Measurements from ENCODE around the gene PINK1. TPM values are rescaled to one million over a fixed set of nuclear protein-coding genes. Genes with fewer than 3 reads are reported as not detected.
"Not testable (repeated sequence)": the region's sequence is repeated elsewhere in the genome, so short reads cannot be mapped to it uniquely, and the experiment has no call there.

The PINK1 gene
- total RNA-seq (2014; rRNA removed; shearing (Covaris generic)) = 44.8 and 57.9 TPM in 2 replicates

DNA sequence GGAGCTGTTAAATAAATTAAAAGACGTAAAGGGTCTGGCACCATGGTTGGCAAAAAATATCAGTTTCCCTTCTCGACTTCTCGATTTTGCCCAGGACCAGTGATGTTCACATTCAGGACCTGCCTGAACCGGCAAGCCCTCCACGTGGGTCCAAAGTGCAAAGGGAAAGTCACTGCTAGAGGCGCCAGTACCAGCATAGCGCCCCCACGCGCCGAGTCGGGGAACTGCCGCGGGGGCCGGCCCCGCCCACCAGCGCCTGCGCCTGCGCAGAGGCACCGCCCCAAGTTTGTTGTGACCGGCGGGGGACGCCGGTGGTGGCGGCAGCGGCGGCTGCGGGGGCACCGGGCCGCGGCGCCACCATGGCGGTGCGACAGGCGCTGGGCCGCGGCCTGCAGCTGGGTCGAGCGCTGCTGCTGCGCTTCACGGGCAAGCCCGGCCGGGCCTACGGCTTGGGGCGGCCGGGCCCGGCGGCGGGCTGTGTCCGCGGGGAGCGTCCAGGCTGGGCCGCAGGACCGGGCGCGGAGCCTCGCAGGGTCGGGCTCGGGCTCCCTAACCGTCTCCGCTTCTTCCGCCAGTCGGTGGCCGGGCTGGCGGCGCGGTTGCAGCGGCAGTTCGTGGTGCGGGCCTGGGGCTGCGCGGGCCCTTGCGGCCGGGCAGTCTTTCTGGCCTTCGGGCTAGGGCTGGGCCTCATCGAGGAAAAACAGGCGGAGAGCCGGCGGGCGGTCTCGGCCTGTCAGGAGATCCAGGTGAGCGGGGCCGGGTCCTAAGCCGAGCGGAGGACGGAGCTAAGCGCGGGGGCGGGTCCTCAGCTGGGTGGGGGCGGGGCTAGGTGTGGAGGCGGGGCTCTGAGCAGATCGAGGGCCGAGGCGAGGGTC lies at the start of gene PINK1:
Gene PINK1 (plus strand): TSS at position 269 of the 875 bp plus-strand sequence. CDS start 91 bp downstream, at position 360.
- DNase-seq (ENCODE audit: low spot score) = no peak

DNA sequence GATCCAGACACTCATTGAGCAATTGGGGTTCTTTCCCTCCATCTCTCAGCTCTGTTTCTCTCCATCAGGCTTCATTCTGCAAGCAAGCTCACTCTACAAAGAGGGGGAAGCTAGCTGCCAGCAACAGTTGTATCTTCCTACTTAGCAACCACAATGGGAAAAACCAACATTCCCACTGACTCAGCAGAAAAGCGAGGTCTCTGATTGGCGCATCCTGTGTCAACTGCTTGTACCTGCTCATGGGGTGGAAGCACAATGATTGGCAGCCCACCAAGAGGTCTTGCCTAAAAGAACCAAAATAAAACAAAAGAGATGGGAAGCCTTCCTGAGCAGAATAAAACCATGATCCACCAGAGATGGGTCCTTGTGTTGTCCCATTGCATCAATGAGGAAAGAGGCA lies 48.4 kb upstream of the PINK1 start:
- peak; percentile 50 for DNase-seq (ENCODE audit: low spot score)

DNA sequence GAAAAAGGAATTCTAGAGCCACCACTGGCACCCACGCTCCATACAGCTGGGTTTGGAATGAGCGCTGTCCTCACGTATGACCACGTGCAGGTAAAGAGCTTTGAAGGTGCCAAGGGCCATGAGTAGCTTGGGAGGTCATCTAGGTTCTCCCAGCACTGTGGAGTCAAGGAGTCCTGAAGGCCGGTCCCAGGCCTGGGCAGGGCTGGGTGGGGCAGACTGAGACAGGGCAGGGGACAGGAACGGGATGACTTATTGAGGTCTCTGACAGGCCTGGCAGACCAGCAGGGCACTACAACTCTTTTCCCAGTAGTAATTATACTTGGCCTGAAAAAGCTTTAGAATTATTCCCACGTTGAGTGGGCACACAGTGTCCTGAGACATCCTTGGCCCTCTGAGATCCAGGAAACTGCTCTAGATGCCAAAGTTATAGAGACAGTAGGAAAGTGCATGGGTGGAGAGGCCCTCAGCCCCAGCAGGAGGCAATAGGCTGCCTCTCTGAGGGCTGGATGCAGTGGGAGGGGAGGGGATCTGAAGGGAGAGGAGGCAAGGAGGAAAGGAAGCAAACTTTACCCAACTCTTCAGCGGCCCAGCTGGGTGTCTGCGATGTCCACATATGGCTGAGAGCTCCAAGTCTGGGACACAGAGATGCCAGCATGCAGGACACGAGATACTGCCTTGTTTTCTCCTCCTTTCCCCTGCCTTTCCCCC lies 46.2 kb upstream of the PINK1 start:
- DNase-seq (ENCODE audit: low spot score) = no peak

DNA sequence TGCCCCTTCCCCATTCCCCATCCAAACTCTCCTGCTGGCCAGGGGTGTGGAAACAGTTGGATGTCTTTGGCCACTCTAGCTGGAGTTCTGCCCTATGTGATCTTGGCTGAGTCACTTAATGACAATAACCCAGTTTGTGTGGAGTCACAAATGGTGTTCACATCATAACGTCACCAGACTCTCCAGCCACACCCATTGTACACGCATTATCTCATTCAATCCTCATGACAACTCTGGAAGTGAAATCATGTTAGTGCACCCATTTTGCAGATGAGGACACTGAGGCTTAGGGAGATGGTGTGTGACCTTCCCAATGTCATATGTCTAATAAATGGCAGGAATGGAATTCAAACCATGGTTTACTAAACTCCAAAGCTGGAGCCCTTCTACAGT lies 45.6 kb upstream of the PINK1 start:
- DNase-seq (ENCODE audit: low spot score) = peak; percentile 63

DNA sequence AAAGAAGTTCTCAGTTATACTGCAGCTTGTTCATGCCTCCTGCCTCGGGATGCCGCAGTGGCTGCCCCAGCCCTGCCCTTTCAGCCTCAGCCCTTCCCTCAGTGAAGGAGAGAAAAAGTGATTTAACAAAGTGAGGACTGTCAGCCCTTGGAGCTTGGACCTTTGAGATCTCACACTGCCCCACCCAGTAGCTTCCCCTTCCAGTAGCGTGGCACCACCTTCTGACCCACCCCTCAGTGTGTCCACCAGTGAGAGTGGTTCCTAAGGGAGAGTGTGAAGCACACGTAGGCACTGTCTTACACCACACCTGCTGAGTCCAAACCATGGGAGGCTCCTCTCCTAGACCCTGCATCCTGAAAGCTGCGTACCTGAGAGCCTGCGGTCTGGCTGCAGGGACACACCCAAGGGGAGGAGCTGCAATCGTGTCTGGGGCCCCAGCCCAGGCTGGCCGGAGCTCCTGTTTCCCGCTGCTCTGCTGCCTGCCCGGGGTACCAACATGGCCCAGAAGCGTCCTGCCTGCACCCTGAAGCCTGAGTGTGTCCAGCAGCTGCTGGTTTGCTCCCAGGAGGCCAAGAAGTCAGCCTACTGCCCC lies 44.5 kb upstream of the PINK1 start, which contains the start of gene CDA:
Gene CDA (plus strand): TSS at position 464 of the 592 bp plus-strand sequence. CDS start 33 bp downstream, at position 497.
- DNase-seq (ENCODE audit: low spot score) = no peak

DNA sequence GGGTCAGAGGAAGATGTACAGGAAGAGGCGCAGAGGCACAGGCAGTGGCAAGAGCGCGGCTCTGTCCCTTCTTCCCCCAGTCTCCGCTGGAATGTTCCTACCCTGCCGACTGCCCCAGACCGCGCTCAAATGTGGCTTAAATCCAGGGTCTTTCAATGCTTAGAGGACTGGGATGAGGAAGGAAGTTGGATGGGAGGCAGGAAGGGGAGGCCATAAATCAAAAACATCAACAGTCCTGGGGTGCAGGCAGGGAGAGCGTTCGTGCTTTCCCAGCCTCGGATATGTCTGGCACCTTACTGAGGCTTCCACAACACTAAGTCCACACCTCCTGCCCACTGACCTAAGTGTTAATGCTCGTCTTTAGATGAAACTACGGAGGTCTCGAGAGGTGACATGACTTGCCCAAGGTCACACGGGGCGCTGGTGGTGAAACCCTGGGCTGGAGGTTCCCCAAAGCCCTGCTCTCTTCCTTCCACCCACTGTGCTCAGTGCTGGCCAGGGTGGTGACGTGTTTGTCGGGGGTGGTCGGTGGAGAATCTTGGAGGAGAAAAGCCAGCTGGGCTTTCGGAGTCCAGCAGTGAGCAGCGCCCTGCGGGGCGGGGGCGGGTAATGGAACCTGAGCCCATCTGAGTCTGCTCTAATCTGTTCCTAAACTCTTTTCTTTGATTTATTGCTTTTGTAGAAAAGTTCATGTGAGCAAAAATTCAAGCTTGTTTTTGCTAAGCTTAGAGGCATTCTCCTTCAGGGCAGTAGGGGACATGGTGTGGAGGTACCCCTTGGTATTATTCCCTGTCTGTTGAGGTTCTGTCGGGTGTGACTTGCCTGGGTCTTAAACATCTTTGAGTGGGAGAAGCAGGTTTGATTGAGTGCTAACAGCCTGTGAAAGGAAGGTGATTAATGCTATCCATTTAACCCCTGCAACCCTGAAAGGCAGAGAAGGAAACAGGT lies 43.7 kb upstream of the PINK1 start:
- DNase-seq (ENCODE audit: low spot score) = no peak

DNA sequence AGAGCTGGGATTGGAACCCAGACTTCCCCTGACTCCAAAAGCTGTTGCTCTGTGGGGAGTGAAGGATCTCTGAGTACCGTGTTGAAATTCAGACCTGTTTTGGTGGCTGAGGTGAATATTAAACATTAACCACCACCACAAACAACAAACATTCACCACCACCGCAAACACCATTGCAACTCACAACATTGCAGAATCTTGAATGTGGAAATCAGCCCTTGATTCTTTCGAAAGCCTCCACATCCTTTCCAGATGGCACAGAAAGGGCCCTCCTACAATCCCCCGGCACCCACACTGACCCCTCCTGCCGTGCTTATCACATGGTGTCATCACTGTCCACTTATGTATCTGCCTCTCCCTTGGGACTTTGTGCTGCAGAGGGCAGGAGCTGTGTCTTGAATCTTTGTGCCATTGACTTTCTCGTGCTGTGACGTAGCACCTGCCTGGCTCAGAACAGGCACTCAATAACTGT lies 42.9 kb upstream of the PINK1 start:
- no peak for DNase-seq (ENCODE audit: low spot score)

DNA sequence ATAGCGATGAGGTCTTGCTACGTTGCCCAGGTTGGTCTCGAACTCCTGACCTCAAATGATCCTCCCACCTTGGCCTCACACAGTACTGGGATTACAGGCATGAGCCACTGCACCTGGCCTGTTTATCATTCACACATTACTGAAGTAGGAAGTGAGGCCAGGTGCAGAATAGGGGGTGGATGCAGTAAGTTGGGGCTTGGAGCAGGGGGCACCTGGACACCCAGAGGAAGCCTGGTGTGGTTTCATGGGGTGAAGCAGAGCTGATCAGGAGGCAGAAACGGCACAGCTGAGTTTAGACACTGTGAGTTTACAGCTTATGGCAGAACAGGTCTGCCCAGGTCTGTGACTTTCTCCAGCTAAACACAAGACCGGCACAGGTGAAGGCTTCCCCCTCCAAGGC lies 39.5 kb upstream of the PINK1 start:
- DNase-seq (ENCODE audit: low spot score) = no peak

DNA sequence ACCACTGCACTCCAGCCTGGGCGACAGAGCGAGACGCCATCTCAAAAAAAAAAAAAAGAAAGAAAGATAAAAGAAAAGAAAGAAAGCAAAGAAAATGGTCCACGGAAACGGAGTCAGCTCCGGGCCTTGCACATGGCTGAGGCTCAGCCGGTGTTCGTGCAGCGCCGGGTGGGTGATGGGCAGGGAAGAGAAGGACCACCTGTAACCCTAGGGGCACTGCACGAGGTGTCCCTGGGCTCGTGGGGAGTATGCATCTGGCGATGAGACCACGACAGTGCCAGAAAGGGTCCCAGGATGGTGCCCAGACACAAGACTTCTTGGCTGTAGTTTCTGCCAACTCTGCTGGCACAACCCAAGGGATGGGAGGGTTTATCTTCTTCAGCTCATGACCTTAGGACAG lies 38.5 kb upstream of the PINK1 start:
- no peak for DNase-seq (ENCODE audit: low spot score)

DNA sequence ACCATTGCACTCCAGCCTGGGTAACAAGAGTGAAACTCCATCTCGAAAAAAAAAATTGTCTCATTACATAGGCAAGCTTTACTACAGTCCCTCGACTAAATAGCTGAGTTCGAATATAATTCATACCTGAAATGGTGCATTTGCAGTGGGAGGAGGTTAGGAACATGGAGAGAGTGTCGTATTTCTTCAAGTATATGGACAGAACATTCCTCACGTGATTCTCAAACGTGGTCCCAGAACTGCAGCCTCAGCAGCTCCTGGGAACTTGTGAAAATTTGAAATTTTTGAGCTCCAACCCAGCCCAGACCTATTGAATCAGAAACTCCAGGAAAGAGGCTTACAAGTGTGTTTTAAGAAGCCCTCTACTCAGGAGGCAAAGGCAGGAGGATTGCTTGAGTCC lies 37.2 kb upstream of the PINK1 start:
- DNase-seq (ENCODE audit: low spot score) = no peak

DNA sequence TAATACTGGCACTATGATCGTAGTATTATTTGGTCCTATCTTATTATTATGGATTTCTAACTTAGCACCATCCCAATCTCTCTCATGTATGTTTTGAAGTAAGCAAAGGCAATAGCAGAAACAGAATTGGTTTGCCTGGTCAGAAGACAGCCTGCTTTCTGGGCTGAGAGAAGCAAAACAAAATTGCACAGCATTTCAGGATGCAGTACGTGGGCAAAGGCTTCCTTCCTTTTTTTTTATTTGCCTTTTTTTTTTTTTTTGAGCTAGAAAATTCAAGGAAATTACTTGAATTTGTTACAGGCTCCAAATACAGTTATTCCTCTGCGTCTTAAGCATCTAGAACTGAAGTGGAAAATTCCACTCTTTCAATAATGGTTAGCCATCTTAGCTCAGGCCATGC lies 35.6 kb upstream of the PINK1 start:
- no peak for DNase-seq (ENCODE audit: low spot score)

DNA sequence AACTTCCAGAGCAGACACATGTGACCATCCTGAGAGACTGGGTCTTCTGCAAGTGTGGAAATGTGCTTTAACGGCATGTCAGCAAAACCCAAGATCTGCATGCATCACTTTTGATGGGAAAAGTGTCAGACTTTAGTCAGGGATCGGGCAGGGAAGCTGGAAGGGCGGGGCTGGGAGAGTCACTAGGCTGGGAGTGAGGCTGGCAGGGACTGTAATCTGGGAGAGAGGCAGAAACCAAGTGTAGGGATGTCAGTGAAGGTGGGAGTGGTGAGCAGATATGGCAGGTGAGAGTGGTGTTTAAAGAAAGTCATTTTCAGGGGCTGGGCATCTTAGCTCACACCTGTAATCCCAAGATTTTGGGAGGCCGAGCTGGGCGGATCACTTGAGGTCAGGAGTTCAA lies 33.1 kb upstream of the PINK1 start:
- DNase-seq (ENCODE audit: low spot score) = no peak

DNA sequence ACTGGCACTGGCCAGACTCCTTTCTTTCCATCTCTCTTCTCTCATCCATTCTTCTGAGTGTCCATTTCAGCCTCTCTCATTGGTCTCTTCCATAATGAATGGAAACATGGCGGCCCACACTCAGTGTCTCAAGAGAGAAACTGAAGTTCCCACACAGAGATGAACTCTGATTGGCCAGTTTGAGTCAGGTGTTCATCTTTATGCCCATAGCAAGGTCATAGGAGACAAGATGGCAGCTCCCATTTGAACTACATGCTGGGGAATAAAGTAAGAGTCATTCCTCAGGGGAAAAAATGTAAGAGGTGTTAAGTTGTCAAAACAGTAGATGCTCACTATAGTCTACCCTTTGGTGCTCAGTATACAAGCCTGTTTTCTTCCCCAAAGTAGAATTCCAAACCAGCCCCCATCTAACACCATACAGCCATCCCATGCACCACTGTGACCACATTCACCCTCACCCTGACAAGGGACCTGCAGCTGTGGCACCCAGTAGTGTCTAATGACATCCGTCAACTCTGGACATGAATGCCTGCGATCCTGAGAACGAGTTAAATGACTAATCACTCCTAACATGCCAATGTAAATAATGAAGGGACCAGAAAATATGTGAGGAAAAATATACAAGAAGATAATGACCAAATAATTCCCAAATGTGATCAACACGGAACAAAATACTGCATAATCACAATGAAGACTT lies 32.0 kb upstream of the PINK1 start:
- DNase-seq (ENCODE audit: low spot score) = no peak

DNA sequence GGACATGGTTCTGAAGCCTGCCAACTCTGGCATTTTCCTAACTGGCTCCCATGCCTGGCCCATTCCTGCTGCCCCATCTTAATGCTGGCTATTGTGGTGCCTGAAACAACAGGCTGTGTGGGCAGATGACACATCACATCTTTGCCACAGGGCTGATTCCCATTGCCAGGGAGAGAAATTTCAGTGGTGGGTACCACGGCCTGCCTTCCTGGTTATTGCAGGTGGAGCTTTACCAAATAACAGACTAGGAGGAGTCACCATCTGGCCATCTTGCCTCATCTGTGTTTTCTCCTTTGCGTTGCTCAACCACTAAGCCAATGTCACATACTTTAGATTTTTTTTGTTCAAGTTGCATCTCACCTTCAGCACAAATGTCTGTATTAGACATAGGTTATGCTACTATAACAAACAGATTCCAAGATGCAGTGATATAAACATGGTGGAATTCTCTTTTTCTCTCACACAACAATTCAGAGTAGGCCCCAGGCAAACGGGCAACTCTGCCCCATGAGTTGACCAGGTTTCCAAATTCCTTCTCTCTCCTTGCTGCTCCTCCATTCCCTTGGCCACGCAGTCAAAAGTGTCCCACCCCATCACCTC lies 30.3 kb upstream of the PINK1 start:
- no peak for DNase-seq (ENCODE audit: low spot score)

DNA sequence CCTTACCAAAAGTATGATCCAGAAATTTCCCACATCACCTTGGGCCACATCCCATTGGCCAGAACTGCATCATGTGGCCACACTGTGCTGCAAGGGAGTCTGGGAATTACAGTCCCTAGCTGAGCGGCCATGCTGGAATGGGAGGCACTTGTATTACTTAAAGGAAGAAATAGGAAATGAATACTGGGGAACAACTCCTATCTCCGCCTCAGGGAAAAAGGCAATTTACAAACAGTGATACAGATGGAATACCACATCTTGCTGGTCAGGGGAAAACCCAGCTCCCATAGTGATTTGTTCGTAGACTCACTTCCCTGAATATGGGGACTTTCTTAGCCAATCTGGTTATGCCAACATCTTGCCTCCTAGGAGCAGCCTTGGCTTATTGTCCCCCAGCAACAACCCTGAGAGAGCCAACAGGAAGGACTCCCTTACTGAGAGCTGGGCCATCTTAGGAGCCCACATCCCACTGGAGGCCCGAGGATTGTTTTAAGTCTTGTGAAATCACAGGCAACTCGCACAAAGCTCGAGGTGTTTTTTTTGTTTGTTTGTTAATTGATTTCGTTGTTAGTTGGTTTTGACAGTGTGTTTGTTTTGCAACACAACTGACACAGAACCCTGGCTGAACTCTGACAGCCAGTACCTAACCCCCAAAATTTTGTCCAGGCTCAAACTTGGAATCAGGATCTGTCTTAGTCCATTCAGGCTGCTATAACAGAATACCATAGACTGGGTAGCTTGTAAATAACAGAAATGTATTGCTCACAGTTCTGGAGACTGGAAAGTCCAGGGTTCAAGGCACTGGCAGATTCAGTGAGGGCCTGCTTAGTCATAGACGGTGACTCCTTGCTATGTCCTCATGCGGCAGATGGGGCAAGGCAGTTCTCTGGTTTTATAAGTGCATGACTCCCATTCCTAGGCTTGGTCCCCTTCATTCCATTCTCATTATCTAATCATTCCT lies 29.5 kb upstream of the PINK1 start:
- DNase-seq (ENCODE audit: low spot score) = peak; percentile 85

DNA sequence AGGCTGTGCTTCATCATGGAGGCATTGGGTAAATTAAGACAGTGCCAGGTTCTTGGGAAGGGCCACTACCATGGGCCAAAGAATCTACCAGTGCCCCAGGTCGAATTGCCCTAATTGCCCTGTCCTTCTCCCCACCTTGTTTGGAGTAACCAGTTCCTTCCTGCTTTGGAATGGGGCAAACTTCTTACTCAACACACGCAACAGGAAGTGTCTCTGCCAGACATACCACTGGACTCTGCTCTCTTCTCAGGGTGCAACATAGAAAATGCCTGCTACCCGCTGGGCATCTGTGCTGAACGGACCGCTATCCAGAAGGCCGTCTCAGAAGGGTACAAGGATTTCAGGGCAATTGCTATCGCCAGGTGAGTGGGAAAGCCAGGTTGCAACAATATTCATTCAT lies 28.6 kb upstream of the PINK1 start:
- DNase-seq (ENCODE audit: low spot score) = no peak

DNA sequence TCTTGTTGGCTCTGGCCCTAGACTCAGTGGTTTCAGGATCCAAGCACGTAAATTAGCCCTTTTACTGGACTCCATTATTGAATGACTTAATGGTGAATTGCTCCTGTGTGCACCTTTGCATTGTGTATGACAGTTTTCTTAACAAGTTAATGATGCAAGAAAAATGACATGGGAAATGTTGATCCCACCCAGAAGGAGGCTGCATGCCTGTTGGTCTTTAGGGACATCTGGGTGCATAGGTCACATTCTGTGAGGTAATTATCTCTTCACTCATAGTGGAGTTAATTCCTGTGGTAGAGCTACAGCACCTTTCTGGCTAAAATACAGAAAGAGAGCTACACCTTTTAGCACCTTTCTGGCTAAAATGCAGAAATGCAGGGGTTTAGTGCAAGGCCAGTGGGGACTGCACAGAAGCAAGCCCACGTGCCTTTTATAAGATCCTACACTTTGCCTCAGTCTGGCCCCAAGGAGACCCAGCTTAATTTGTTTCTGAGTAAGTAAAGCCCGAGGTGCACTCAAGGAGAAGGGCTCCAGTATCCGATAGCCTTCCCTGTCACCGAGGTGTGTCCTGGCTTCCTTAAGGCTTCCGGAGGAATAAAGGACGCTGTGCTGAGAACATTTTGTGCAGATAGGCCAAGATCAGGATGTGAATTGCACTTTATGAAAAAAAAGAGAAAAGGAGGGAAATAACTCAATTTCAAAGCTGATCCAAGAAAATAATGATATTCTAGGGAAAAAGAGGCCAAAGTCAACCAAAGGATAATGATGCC lies 26.3 kb upstream of the PINK1 start:
- not testable (repeated sequence) for DNase-seq (ENCODE audit: low spot score)

DNA sequence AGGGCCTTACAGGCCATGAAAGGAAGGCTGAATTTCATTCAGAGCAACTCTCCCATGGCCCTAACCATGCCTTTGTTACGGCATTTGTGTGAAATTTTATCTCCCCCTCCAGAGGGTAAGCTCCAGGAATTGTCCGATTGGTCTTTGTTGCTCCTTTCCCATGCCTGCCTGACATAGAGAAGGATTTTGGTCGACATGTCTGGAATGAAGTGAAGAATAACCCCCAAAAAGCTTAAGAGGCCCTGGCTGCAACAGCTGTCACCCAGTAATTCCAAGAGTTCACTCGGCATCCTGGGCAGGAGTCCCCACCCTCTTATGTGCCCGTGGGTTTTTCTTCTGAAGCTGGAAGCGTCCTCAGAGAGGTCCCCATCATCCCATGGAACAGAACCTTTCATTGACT lies 23.7 kb upstream of the PINK1 start:
- no peak for DNase-seq (ENCODE audit: low spot score)
